Putamen (tissue), 1 donor: ENCODE data around the gene LSMEM2.

Experiments
- DNase-seq: peaks from one replicate; pipeline ENCODE4 v3.0.0-alpha.2; 2016; ENCODE audit warnings: low spot score

LSMEM2 gene

DNA sequence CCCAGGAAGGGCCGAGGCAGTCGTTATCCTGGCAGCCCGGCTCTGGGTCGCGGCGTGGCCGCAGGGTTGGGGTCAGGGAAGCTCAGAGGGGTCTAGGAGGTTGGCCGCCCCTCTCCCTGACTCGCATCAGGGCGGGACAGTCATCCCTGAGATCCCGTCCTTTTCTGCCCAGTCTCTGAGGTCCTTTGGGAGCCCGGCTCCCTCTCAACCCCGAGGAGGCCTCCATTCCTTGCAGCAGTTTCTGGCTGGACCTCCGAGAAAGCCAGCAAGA lies 43.2 kb downstream of the LSMEM2 start:
- DNase-seq, result no peak

GRCh38 chr3:50322386-50323091 lies 43.7 kb downstream of the LSMEM2 start, which contains the start of gene HYAL2:
HYAL2 (minus strand) TSS chr3:50322745; CDS start chr3:50320489, 2,256 bp downstream.
- DNase-seq, result no peak

GRCh38 chr3:50323092-50323600 lies 44.3 kb downstream of the LSMEM2 start:
- DNase-seq, result no peak

GRCh38 chr3:50323614-50324199 lies 44.8 kb downstream of the LSMEM2 start:
- no peak for DNase-seq

- DNase-seq, result no peak
These were observed 45.6 kb downstream of the LSMEM2 start for GRCh38 chr3:50324351-50325112.

DNA sequence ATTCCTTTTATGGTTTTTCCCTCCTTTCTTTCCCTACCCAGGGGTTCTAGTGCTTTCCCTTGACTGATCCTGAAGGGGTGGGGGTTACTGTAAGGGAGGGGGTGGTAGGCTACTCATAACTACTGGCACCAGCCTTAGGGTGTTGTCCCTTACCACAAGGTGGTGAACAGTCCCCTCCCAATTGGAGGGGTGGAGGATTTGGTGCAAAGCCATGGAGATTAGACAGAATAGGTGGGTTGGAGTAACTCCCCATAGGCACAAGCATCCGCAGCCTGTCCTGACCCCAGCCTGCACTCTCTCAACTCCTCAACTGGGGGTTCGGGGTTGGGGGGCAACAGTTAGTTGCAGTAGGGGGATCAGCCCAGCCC lies 46.2 kb downstream of the LSMEM2 start:
- no peak for DNase-seq

- DNase-seq, result no peak
These were observed 46.8 kb downstream of the LSMEM2 start for GRCh38 chr3:50325497-50326181.

GRCh38 chr3:50326182-50326541 lies 47.3 kb downstream of the LSMEM2 start:
- no peak for DNase-seq

DNA sequence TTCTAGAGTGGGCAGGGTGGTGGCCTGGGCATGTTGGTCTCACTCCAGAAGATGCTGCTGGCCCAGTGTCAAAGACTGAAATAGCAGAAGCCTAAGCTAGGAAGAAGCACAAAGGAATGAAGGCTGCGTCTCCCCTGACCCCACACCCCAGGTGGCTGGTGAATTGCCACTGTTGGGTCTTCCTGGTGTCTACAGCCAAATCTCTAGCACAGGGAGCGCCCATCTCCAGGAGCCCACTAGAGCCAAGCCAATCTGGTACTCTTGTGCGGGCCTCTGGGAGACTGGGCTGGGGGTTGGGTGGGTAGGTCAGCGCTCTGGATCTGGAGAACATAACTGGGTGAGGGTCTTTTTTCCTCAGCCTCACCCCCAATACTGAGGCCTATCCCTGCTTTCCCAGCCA lies 48.2 kb downstream of the LSMEM2 start:
- no peak for DNase-seq

DNA sequence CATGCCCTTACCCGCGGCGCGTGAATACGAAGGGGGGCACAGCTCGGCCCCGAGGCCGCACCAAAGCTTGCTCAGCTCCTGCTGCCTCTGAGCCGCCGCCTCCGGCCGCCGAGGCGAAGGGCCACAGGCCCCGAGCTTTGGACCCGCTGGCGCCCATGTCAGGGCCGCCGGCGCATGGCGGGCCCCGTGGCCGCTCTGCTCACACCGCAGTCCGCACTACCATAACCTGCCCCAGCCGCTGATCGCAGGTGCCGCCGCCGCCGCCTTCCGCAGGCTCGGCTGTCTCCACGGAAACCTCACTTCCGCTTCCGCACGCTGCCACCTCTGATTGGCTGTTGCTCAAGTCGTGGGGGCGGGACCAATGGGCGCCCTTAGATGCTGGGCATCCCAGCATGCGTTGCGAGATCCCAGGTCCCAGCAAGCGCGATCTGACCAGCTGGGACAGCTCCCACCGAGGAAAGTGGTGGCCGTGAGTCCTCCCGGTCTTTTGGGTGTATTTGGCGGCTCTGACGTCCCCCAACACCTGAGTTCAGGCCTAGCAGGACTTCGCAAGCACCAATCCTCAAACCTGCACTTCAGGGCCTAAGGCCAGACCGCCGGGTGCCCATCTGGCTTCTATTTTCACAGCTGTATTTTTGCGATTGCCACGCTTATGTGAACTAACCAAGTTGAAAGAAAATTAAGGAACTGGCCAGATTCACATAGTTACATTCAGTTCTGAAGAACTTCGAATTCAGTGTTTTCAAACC lies 49.2 kb downstream of the LSMEM2 start, which contains the start of gene TUSC2:
Gene TUSC2 (minus strand): TSS at position 281 of the 749 bp plus-strand sequence. CDS start 124 bp downstream, at position 157.
- peak; percentile 97 for DNase-seq

DNA sequence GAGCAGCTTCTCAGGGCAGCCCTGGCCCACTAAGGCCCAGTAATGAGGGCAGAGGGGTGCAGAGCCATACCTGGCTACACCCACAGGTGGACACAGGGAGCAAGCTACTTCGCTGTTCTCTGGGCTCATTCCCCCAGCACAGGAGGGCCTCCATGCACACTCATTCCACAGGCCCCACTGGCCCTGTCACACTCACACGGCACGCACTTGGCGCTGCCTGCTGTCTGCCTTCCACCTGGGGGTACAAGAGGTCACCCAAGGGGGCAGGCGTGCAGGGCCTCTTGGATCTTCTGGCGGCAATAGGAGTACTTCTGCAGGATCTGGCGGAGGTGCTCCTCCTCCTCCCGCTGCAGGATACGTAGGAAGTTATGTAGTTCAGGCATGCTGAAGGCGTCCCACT lies 51.4 kb downstream of the LSMEM2 start:
- no peak for DNase-seq

DNA sequence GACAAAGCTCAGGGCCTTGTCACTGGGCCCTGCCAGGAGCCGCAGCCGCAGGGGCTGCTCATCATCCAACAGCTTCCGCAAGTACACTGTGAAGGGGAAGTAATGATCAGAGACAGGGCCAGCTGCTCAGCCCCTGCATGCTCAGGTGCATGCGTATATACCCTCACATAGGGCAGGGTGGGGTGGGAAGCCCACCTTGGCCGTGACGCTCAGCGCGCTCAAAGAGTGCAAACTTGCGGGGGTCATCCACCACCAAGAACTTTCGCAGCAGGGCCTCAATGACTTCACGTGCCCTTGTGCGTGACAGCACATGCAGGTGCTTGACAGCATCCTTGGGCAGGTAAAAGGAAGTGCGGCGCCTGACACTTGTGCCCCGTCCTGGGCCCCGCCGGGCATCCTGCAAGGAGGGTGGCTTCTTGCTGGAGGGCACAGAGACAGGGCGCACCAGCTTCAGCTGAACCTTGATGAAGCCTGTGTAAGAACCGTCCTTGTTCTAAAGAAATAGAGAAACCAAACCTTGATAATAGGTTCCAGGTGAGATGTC lies 52.5 kb downstream of the LSMEM2 start:
- no peak for DNase-seq

DNA sequence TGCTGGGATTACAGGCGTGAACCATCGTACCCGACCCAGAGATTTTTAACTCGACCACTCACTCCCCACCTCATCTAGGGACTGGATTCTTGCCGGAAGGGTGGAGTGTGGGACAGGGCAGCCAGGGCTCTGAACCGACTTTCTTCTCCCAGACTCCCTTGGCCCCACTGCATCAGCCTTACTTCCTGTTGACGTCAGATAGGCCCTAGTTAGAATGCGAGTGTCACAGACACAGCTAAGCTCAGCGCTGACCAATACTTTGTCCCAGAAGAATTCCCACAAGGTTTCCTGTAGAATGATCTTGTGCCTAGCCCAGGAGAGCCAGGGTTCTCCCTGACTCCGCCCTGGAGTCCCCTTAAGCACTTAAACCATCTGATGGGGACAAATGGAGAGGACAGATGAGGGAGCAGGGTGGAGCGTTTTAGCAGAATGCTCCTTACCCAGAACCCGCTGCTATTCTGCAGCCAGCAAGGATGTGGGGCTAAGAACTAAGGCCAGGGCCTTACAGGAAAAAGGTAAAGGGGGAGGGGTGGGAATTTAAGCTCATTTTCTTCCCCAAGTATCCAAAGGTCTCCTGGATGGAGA lies 54.9 kb downstream of the LSMEM2 start:
- DNase-seq, result no peak

DNA sequence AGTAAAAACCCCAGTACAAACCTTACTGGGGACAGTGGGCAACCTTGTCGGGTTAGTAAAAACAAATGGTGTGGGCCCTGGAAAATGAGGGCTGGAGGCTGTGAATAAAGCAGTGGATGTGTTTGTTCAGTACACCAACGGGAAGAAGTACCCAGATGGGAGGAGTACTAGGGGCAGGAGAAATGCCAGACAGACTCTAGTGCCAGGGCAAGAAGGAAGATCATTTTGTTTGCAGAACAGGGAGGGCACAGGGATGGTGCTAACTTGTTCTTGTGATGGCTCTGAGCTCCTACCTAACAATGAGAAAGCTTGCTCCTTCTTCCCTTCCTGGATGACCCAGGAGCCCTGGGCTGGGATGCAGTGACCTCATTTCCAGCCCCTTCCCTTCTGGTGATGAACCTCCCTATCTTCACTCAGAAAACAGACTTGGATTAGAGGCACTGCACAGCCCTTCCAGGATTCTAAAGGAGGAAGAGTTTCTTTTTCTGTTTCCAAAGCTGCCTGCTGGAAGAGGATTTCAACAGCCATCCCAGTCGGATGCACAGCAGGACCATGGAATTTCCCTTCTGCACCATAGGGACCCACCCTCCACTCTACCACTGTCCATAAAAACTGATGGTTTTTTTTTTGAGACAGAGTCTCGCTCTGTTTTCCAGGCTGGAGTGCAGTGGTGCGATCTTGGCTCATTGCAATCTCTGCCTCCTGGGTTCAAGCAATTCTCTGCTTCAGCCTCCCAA lies 55.6 kb downstream of the LSMEM2 start:
- DNase-seq, result no peak

- DNase-seq, result no peak
These were observed 57.7 kb downstream of the LSMEM2 start for GRCh38 chr3:50336452-50337174.

DNA sequence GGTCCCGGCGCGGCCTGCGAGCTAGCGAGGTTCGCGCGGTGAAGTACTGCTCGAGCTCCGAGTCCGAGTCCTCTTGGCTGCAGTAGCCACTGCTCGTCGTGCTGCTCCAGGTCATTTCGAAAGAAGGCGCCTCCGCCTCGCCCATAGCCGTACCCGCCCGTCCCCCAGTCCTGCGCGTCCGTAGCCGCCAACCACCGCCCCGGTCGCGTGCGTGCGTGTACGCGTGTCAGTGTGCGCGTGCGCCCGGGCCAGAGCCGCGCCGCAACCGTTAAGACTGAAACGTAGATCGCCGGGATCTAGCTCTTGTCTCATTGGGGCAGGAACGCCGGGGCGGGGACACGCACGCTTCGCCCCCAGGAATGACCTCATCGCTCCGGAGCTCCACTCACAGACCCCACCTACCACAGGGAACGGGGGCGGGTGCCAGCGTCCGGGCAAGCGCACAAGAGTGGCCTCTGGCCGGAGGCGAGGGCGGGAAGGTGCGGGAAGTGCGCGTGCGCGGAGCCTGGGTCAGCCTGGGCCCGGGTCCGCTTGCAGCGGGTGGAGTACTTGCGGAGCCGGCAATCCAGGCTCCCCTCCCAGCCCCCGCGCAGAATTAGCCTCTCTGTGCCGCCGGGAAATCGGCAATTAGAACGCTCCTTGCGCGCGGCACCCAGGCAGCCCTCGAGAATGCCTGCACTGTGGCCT lies 58.4 kb downstream of the LSMEM2 start:
- DNase-seq, result peak; percentile 98
